Omental fat pad (tissue), 4 donors: ENCODE results near the gene CCNJL. TPM values are rescaled to one million over a fixed set of nuclear protein-coding genes. Genes with fewer than 3 reads are reported as not detected.

Experiments used
- ATAC-seq: fragments of 150-250 bp; one replicate; pipeline ENCODE4 v1.9.1; 2016; ENCODE audit warnings: mild to moderate bottlenecking, moderate library complexity; ENCODE audit not compliant: low FRiP score
- DNase-seq: peaks from one replicate; pipeline ENCODE4 v3.0.0-alpha.2; 2019; ENCODE audit warnings: low spot score
- total RNA-seq, 4 donors: library from RNA; depleted of rRNA; stranded (reverse); fragments of >200 nt; gene quantifications; one replicate each; pipeline ENCODE4 v1.1.0, GENCODE V29; 2016
- TF ChIP-seq, protein P1 (sequence below), 3 donors: fragments of 450-650 bp; IDR thresholded peaks; one replicate each; pipeline ENCODE4 v1.5.1; 2016 to 2017; ENCODE audit warnings: antibody characterized with exemption in 3 of 3, mild to moderate bottlenecking in 3 of 3, moderate library complexity in 2 of 3

Gene CCNJL
- total RNA-seq, 4 donors from 2014 or later = 0.24 to 5.4 (median 0.45) TPM

DNA sequence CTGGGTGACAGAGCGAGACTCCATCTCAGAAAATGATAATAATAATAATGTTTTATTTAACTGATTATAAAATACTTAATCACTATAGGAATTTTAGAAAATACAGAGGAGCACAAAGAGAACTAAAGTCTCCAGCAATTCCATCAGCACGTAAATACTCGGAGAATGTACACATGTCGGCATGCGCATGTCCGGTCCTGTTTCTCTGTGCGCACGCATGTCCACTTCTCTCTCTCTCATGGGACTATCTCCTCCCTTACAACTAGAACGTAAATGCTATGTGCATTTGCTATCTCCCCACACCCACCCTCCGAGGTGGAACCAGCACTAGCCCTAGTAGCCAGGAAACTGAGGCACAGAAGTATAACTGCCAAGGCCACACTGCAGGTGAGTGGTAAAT is 19.0 kb downstream of the CCNJL start:
- ATAC-seq (no peak), DNase-seq (no peak)
- TF ChIP-seq, protein P1, sequence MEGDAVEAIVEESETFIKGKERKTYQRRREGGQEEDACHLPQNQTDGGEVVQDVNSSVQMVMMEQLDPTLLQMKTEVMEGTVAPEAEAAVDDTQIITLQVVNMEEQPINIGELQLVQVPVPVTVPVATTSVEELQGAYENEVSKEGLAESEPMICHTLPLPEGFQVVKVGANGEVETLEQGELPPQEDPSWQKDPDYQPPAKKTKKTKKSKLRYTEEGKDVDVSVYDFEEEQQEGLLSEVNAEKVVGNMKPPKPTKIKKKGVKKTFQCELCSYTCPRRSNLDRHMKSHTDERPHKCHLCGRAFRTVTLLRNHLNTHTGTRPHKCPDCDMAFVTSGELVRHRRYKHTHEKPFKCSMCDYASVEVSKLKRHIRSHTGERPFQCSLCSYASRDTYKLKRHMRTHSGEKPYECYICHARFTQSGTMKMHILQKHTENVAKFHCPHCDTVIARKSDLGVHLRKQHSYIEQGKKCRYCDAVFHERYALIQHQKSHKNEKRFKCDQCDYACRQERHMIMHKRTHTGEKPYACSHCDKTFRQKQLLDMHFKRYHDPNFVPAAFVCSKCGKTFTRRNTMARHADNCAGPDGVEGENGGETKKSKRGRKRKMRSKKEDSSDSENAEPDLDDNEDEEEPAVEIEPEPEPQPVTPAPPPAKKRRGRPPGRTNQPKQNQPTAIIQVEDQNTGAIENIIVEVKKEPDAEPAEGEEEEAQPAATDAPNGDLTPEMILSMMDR (IDR thresholded peaks at IDR 0.05) = no peak

DNA sequence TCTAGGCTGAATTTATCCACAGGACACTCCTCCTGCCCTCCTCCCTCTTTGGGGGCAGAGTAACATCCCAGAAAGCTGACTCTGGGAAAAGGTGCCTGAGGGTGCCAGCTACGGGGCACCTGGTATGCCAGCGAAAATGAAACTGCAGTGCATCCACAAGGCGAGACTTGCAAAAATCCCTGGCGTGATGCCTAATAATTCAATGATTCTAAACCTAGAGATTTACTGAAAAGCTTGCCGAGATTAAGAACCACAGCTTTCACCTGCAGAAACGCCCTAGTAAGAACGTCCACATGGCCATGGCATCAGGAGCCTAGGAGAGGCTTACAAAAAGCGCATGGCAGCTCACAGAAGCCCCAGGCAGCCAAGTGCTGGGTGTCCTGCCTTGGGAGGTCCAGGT is 20.9 kb downstream of the CCNJL start:
- DNase-seq (no peak), ATAC-seq (no peak)
- TF ChIP-seq, protein P1 (IDR thresholded peaks at IDR 0.05) = no peak

DNA sequence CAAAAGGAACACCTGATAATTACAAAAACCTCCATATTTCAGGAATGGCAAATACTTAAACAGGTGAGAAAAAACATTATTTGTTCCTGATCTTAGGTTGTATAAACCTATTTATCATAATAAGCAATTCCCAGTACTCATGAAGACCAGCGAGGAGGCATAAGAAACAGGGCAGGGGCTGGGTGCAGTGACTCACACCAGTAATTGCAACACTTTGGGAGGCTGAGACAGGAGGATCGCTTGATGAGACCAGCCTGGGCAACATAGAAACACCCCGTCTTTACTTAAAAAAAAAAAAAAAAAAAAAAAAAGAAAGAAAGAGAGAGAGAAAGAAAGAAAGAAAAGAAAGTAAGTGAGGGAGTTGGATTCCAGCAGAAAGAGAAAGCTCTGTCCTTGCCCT is 21.6 kb downstream of the CCNJL start:
- TF ChIP-seq, protein P1 (IDR thresholded peaks at IDR 0.05) = no peak
- DNase-seq (no peak), ATAC-seq (no peak)

DNA sequence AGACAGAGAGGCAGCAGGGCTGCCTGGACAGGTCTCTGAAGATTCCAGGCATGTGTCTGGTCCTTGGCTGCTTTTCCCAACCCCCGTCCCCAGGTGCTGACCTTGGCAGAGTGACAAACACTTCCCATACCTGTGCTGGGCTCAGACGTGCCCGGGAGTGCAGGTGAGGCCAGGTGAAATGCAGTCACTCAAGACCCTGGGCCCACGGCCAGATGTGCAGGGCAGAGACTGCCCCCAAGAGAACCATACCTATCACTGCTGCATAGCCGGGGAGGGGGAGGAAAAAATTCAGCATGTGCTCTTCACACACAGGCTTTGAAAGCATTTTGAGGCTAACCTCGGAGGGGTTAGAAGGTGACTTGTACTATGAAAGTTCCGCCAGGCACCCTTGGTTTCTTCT is 22.6 kb downstream of the CCNJL start:
- ATAC-seq (no peak), DNase-seq (no peak)
- TF ChIP-seq, protein P1 (IDR thresholded peaks at IDR 0.05) = no peak

DNA sequence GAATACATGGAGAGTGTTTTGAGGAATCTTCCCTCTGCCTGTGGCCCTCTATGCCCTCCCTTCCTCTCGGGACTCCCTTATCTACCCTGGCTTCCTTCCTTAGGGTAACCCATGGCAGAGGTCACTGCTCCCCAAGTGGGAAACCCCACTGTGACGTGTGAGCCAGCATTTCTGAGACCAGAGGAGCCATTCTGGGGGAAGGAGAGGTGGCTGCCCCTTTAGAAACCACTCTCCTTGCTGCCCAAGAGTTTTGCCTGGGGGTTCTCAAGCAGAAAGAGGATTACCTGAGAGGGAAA is 23.1 kb downstream of the CCNJL start:
- ATAC-seq = no peak
- TF ChIP-seq, protein P1 (IDR thresholded peaks at IDR 0.05) = no peak
- no peak for DNase-seq

DNA sequence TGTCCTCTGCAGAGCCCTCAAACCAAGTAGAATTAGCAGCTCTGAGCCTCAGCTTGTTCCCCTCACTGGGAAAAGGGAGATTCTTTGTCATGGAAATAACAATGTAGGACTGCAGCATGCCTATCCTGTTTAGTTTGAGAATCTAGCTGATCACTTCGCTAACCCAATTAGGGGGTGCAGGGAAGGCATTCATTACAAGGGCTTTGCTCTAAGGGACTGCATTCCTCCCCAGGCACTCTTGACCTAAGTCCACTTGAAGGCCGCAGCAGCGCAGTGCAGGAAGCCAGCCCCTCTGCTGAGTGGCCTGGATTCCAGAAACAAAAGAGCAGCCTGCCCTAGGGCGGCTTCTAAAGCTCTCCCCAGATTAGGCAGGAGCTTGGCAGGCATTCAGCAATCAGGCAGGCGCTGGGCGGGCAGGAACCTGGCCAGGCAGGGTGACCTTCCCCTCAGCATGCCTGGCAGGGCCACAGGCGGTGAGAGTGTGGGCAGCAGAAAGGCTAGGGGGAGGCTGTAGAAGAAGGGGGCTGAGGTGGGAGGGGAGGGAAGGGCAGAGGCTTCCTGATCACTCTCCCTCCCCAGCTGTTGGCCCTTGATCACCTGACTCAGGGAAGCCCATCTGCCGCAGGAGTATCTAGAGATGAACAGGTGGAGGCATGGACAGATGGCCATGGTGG is 24.8 kb downstream of the CCNJL start:
- no peak for DNase-seq
- TF ChIP-seq, protein P1 (IDR thresholded peaks at IDR 0.05) = no peak
- peak; percentile 63 for ATAC-seq

DNA sequence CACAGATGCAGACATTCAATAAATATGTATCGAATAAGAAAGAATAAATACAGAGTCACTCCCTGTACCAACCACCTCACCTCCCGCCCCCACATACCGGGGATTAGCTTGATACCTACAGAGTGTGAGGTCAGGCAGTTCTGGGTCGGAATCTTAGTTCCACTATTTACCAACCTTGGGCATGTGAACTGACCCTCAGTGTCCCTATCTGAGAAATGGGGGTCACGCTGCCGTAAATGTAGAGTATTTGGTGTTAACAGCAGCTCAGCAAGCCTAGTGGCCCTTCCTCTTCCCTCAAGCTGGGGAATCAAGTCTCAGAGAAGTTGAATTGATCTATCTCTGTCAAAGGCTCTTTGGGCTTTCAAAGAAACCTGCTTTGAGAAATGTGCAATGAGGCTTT is 25.4 kb downstream of the CCNJL start:
- TF ChIP-seq, protein P1 (IDR thresholded peaks at IDR 0.05) = no peak
- DNase-seq (no peak), ATAC-seq (no peak)
